Measurements from ENCODE around the gene CATSPER1.
A peak's percentile ranks its signal among the peaks of the same experiment; 100 is the strongest.

CATSPER1 gene

GRCh38 chr11:66020212-66020611, 6.1 kb downstream of the CATSPER1 start:
- Histone ChIP-seq H3K4me2 (peak overlapping the region; percentile 71 to 99 (median 95)), H3K27me3 (peaks cover 0 to 7% (median 0%) of the 10 kb centered on the region in 11 experiments; a peak in 2 of 22 replicates), H3K9me3 (replicated peaks in 1 of 11) (no peaks in the 10 kb centered on the region), H3K4me3 (peak overlapping the region in 4 of 10 experiments; percentile 23 to 49 (median 36); a peak in 6 of 20 replicates), H3K36me3 (no peaks in the 10 kb centered on the region), H4K20me1 (peaks cover 0 to under 1% (median 0%) of the 10 kb centered on the region in 11 experiments; a peak in 1 of 22 replicates), H3K4me1 (peaks cover 29 to 46% (median 42%) of the 10 kb centered on the region in 10 experiments), H3K9ac (peak overlapping the region in 10 of 11 experiments; percentile 25 to 65 (median 50); a peak in 15 of 22 replicates), H3K27ac (peak overlapping the region in 10 of 11 experiments; percentile 2 to 77 (median 56); a peak in 15 of 22 replicates)
- no peak for TF ChIP-seq Cebpa-rat (IDR thresholded peaks at IDR 0.05)

GRCh38 chr11:66017321-66017720, 9.0 kb downstream of the CATSPER1 start:
- Histone ChIP-seq H3K4me1 (peaks cover 31 to 64% (median 53%) of the 10 kb centered on the region in 10 experiments), H3K4me3 (no peak overlapping the region), H3K9me3 (replicated peaks in 1 of 11) (no peaks in the 10 kb centered on the region), H3K9ac (no peak overlapping the region), H3K4me2 (no peak overlapping the region), H3K27ac (no peak overlapping the region), H3K36me3 (no peaks in the 10 kb centered on the region), H4K20me1 (peaks cover 0 to 7% (median 0%) of the 10 kb centered on the region in 11 experiments; a peak in 1 of 22 replicates), H3K27me3 (peaks cover 0 to under 1% (median under 1%) of the 10 kb centered on the region in 11 experiments; a peak in 7 of 22 replicates)
- no peak for TF ChIP-seq Cebpa-rat (IDR thresholded peaks at IDR 0.05)

- H4K20me1 ChIP-seq = peaks cover 0 to 7% (median 0%) of the 10 kb centered on the region in 11 experiments; a peak in 1 of 22 replicates
- peak overlapping the region in 8 of 11 experiments; percentile 24 to 62 (median 40); a peak in 10 of 22 replicates for H3K4me2 ChIP-seq
- no peaks in the 10 kb centered on the region for H3K36me3 ChIP-seq
- peaks cover 30 to 62% (median 49%) of the 10 kb centered on the region in 10 experiments for H3K4me1 ChIP-seq
- no peak for TF ChIP-seq Cebpa-rat (IDR thresholded peaks at IDR 0.05)
- H3K9ac ChIP-seq = no peak overlapping the region
- H3K9me3 ChIP-seq (replicated peaks in 1 of 11) = no peaks in the 10 kb centered on the region
- no peak overlapping the region for H3K4me3 ChIP-seq
- peaks cover 4 to 6% (median 6%) of the 10 kb centered on the region in 11 experiments for H3K27me3 ChIP-seq
- no peak overlapping the region for H3K27ac ChIP-seq
These were observed 9.5 kb downstream of the CATSPER1 start for GRCh38 chr11:66016793-66017177.

- Histone ChIP-seq H3K4me2 (peak overlapping the region in 9 of 11 experiments; percentile 24 to 62 (median 40); a peak in 11 of 22 replicates), H3K4me3 (no peak overlapping the region), H3K4me1 (peaks cover 24 to 60% (median 45%) of the 10 kb centered on the region in 10 experiments), H3K27ac (no peak overlapping the region), H4K20me1 (peaks cover 0 to 7% (median 0%) of the 10 kb centered on the region in 11 experiments; a peak in 1 of 22 replicates), H3K9me3 (replicated peaks in 1 of 11) (no peaks in the 10 kb centered on the region), H3K27me3 (peaks cover 9 to 12% (median 12%) of the 10 kb centered on the region in 11 experiments), H3K36me3 (no peaks in the 10 kb centered on the region), H3K9ac (no peak overlapping the region)
- no peak for TF ChIP-seq Cebpa-rat (IDR thresholded peaks at IDR 0.05)
These were observed 10.1 kb downstream of the CATSPER1 start for GRCh38 chr11:66015936-66016792.

GRCh38 chr11:66015454-66015881, 10.8 kb downstream of the CATSPER1 start:
- peak overlapping the region in 8 of 11 experiments; percentile 9 to 44 (median 26); a peak in 11 of 22 replicates for H3K4me2 ChIP-seq
- H4K20me1 ChIP-seq = peaks cover 0 to 7% (median 0%) of the 10 kb centered on the region in 11 experiments; a peak in 1 of 22 replicates
- H3K9ac ChIP-seq = peak overlapping the region in 2 of 11 experiments; percentile 16 to 19; a peak in 2 of 22 replicates
- H3K4me3 ChIP-seq = no peak overlapping the region
- no peak for TF ChIP-seq Cebpa-rat (IDR thresholded peaks at IDR 0.05)
- no peaks in the 10 kb centered on the region for H3K9me3 ChIP-seq (replicated peaks in 1 of 11)
- H3K27me3 ChIP-seq = peaks cover 9 to 19% (median 12%) of the 10 kb centered on the region in 11 experiments
- H3K27ac ChIP-seq = peak overlapping the region in 3 of 11 experiments; percentile 9 to 27 (median 11); a peak in 1 of 22 replicates
- no peaks in the 10 kb centered on the region for H3K36me3 ChIP-seq
- peaks cover 17 to 53% (median 38%) of the 10 kb centered on the region in 10 experiments for H3K4me1 ChIP-seq

- peaks cover 9 to 22% (median 12%) of the 10 kb centered on the region in 11 experiments for H3K27me3 ChIP-seq
- H4K20me1 ChIP-seq = peaks cover 0 to 7% (median 0%) of the 10 kb centered on the region in 11 experiments; a peak in 1 of 22 replicates
- no peak for TF ChIP-seq Cebpa-rat (IDR thresholded peaks at IDR 0.05)
- H3K9me3 ChIP-seq (replicated peaks in 1 of 11) = no peaks in the 10 kb centered on the region
- H3K4me1 ChIP-seq = peaks cover 12 to 48% (median 32%) of the 10 kb centered on the region in 10 experiments
- no peaks in the 10 kb centered on the region for H3K36me3 ChIP-seq
- H3K27ac ChIP-seq = peak overlapping the region in 3 of 11 experiments; percentile 9 to 27 (median 11); a peak in 1 of 22 replicates
- H3K4me2 ChIP-seq = peak overlapping the region in 8 of 11 experiments; percentile 9 to 44 (median 33); a peak in 10 of 22 replicates
- no peak overlapping the region for H3K4me3 ChIP-seq
- H3K9ac ChIP-seq = peak overlapping the region in 3 of 11 experiments; percentile 16 to 25 (median 19); a peak in 3 of 22 replicates
These were observed 11.3 kb downstream of the CATSPER1 start for GRCh38 chr11:66014804-66015453.

- H3K27me3 ChIP-seq = peaks cover 9 to 22% (median 12%) of the 10 kb centered on the region in 11 experiments
These were observed 12.5 kb downstream of the CATSPER1 start for GRCh38 chr11:66013762-66014100.

More at GRCh38 chr11:66013762-66014100, 12.5 kb downstream of the CATSPER1 start:
- Histone ChIP-seq H3K4me1 (peaks cover 17 to 49% (median 40%) of the 10 kb centered on the region in 10 experiments), H3K36me3 (no peaks in the 10 kb centered on the region), H3K4me2 (peak overlapping the region in 3 of 11 experiments; percentile 53 to 81 (median 72); a peak in 5 of 22 replicates), H3K9me3 (replicated peaks in 1 of 11) (no peaks in the 10 kb centered on the region), H4K20me1 (peaks cover 0 to 7% (median 0%) of the 10 kb centered on the region in 11 experiments; a peak in 1 of 22 replicates), H3K4me3 (no peak overlapping the region), H3K9ac (no peak overlapping the region), H3K27ac (no peak overlapping the region)
- no peak for TF ChIP-seq Cebpa-rat (IDR thresholded peaks at IDR 0.05)

Data from BLaER1 treated with 17β-estradiol and CSF1 and Interleukin-3, amounts not matched to agents 10 nM and 100 nM (cell line).